Karpas-422 (cell line): ENCODE measurements around the gene KIAA1614. TPM values are rescaled to one million over a fixed set of nuclear protein-coding genes. Genes with fewer than 3 reads are reported as not detected.

Experiments used
- DNase-seq: peaks from one replicate; pipeline ENCODE4 v3.0.0-alpha.2; 2015
- H2AFZ ChIP-seq: fragments of 200-600 bp; sonication (generic); 2 replicates; pipeline ENCODE4 v1.6.1; 2014; ENCODE audit warnings: antibody characterized with exemption, low read length, mixed read lengths
- H3K27ac ChIP-seq: fragments of 200-600 bp; sonication (generic); 2 replicates; pipeline ENCODE4 v1.5.1; 2014; ENCODE audit warnings: mild to moderate bottlenecking, low read length, moderate library complexity
- H3K27me3 ChIP-seq: fragments of 200-600 bp; sonication (generic); 2 replicates; pipeline ENCODE4 v1.6.1; 2014; ENCODE audit warnings: low read length, mixed read lengths
- H3K36me3 ChIP-seq: fragments of 200-600 bp; sonication (generic); 2 replicates; pipeline ENCODE4 v1.6.1; 2014; ENCODE audit warnings: low read length, mixed read lengths; ENCODE audit not compliant: insufficient read depth
- H3K4me1 ChIP-seq: fragments of 200-600 bp; sonication (generic); 2 replicates; pipeline ENCODE4 v1.6.1; 2014; ENCODE audit warnings: mild to moderate bottlenecking, low read length, mixed read lengths
- H3K4me2 ChIP-seq: fragments of 200-600 bp; sonication (generic); 2 replicates; pipeline ENCODE4 v1.6.1; 2014; ENCODE audit warnings: low read length, low read depth, mild to moderate bottlenecking; ENCODE audit not compliant: poor library complexity, severe bottlenecking
- H3K4me3 ChIP-seq: fragments of 200-600 bp; sonication (generic); 2 replicates; pipeline ENCODE4 v1.5.1; 2014; ENCODE audit warnings: mild to moderate bottlenecking, antibody characterized with exemption, low read length, mixed read lengths
- H3K79me2 ChIP-seq: fragments of 200-600 bp; sonication (generic); 2 replicates; pipeline ENCODE4 v1.6.1; 2014; ENCODE audit warnings: mild to moderate bottlenecking, low read length, mixed read lengths
- H3K9ac ChIP-seq: fragments of 200-600 bp; sonication (generic); 2 replicates; pipeline ENCODE4 v1.6.0; 2014; ENCODE audit warnings: low read length
- H3K9me2 ChIP-seq: fragments of 200-600 bp; sonication (generic), shearing (Covaris generic); replicated peaks from 2 replicates; pipeline ENCODE4 v1.6.0; 2014; ENCODE audit warnings: mild to moderate bottlenecking, low read length, moderate library complexity; ENCODE audit not compliant: insufficient read depth
- H3K9me3 ChIP-seq: fragments of 300-700, 200-600 bp; sonication (generic); 2 replicates; pipeline ENCODE4 v1.6.1; 2014; ENCODE audit warnings: low read length, mixed read lengths
- H4K20me1 ChIP-seq: fragments of 200-600 bp; sonication (generic); 2 replicates; pipeline ENCODE4 v1.6.1; 2014; ENCODE audit warnings: mild to moderate bottlenecking, antibody characterized with exemption, low read length, low read depth; ENCODE audit not compliant: insufficient read depth
- total RNA-seq: library from RNA; depleted of rRNA; stranded (reverse); fragments of >200 nt; shearing (Covaris generic); gene quantifications from 2 replicates; pipeline ENCODE4 v1.2.3, GENCODE V29; 2014; ENCODE audit warnings: low replicate concordance

Gene KIAA1614
- total RNA-seq, 1 experiment from 2014 or later: not detected

GRCh38 chr1:180932378-180932777 is 19.7 kb downstream of the KIAA1614 start:
- Histone ChIP-seq H3K4me1 (peaks cover 16% of the 10 kb centered on the region), H3K27ac (no peak overlapping the region), H4K20me1 (0 out of 2 replicates have a peak, but pooled peaks cover 4% of the 10 kb centered on the region), H3K4me3 (no peak overlapping the region), H3K9me2 (no peaks in the 10 kb centered on the region), H3K79me2 (no peaks in the 10 kb centered on the region), H2AFZ (no peak overlapping the region), H3K4me2 (no peak overlapping the region), H3K9ac (no peak overlapping the region), H3K9me3 (no peaks in the 10 kb centered on the region), H3K27me3 (no peaks in the 10 kb centered on the region), H3K36me3 (no peaks in the 10 kb centered on the region)
- no peak for DNase-seq

GRCh38 chr1:180933141-180933540 is 20.4 kb downstream of the KIAA1614 start:
- Histone ChIP-seq H3K79me2 (no peaks in the 10 kb centered on the region), H2AFZ (no peak overlapping the region), H4K20me1 (peaks cover 6% of the 10 kb centered on the region; the same call in 1 of the 2 replicates), H3K9me2 (no peaks in the 10 kb centered on the region), H3K9ac (no peak overlapping the region), H3K27ac (no peak overlapping the region), H3K36me3 (no peaks in the 10 kb centered on the region), H3K4me1 (peaks cover 16% of the 10 kb centered on the region), H3K27me3 (no peaks in the 10 kb centered on the region), H3K4me3 (no peak overlapping the region), H3K4me2 (no peak overlapping the region), H3K9me3 (no peaks in the 10 kb centered on the region)
- DNase-seq: no peak

- no peak overlapping the region for H3K9ac ChIP-seq
- peaks cover 6% of the 10 kb centered on the region; the same call in 1 of the 2 replicates for H4K20me1 ChIP-seq
- H3K9me3 ChIP-seq: no peaks in the 10 kb centered on the region
- no peaks in the 10 kb centered on the region for H3K36me3 ChIP-seq
- no peak overlapping the region for H3K4me2 ChIP-seq
- H2AFZ ChIP-seq: no peak overlapping the region
- no peak for DNase-seq
- no peaks in the 10 kb centered on the region for H3K9me2 ChIP-seq
- H3K79me2 ChIP-seq: no peaks in the 10 kb centered on the region
- peaks cover 7% of the 10 kb centered on the region for H3K4me1 ChIP-seq
- H3K4me3 ChIP-seq: no peak overlapping the region
- H3K27ac ChIP-seq: no peak overlapping the region
- H3K27me3 ChIP-seq: no peaks in the 10 kb centered on the region
These were observed 21.9 kb downstream of the KIAA1614 start for GRCh38 chr1:180934563-180934962.

GRCh38 chr1:180935326-180936109 is 22.8 kb downstream of the KIAA1614 start:
- Histone ChIP-seq H3K4me3 (no peak overlapping the region), H3K36me3 (no peaks in the 10 kb centered on the region), H4K20me1 (peaks cover 6% of the 10 kb centered on the region; the same call in 1 of the 2 replicates), H3K9ac (no peak overlapping the region), H3K27me3 (no peaks in the 10 kb centered on the region), H3K27ac (no peak overlapping the region), H3K9me2 (no peaks in the 10 kb centered on the region), H2AFZ (no peak overlapping the region), H3K79me2 (no peaks in the 10 kb centered on the region), H3K4me2 (no peak overlapping the region), H3K9me3 (no peaks in the 10 kb centered on the region), H3K4me1 (peaks cover 7% of the 10 kb centered on the region)
- DNase-seq: peak; percentile 50

GRCh38 chr1:180936110-180937011 is 23.7 kb downstream of the KIAA1614 start:
- H3K27ac ChIP-seq: no peak overlapping the region
- H3K9ac ChIP-seq: no peak overlapping the region
- H3K4me3 ChIP-seq: no peak overlapping the region
- peaks cover 6% of the 10 kb centered on the region; the same call in 1 of the 2 replicates for H4K20me1 ChIP-seq
- no peaks in the 10 kb centered on the region for H3K79me2 ChIP-seq
- no peaks in the 10 kb centered on the region for H3K27me3 ChIP-seq
- H3K9me3 ChIP-seq: no peaks in the 10 kb centered on the region
- H3K36me3 ChIP-seq: no peaks in the 10 kb centered on the region
- no peak overlapping the region for H3K4me2 ChIP-seq
- H3K4me1 ChIP-seq: peaks cover 7% of the 10 kb centered on the region
- H2AFZ ChIP-seq: no peak overlapping the region
- H3K9me2 ChIP-seq: no peaks in the 10 kb centered on the region
- DNase-seq: no peak

- H3K4me1 ChIP-seq: peaks cover 7% of the 10 kb centered on the region
- H3K4me2 ChIP-seq: no peak overlapping the region
- H3K4me3 ChIP-seq: no peak overlapping the region
- H3K9me3 ChIP-seq: no peaks in the 10 kb centered on the region
- no peak overlapping the region for H3K27ac ChIP-seq
- H3K9ac ChIP-seq: no peak overlapping the region
- H3K27me3 ChIP-seq: no peaks in the 10 kb centered on the region
- H4K20me1 ChIP-seq: peaks cover 6% of the 10 kb centered on the region; the same call in 1 of the 2 replicates
- no peaks in the 10 kb centered on the region for H3K79me2 ChIP-seq
- H3K36me3 ChIP-seq: no peaks in the 10 kb centered on the region
- H3K9me2 ChIP-seq: no peaks in the 10 kb centered on the region
- DNase-seq: no peak
- no peak overlapping the region for H2AFZ ChIP-seq
These were observed 24.3 kb downstream of the KIAA1614 start for GRCh38 chr1:180937012-180937372.

GRCh38 chr1:180937624-180938225 is 25.0 kb downstream of the KIAA1614 start:
- H3K79me2 ChIP-seq: no peaks in the 10 kb centered on the region
- H3K4me1 ChIP-seq: peaks cover 7% of the 10 kb centered on the region
- no peak overlapping the region for H3K4me3 ChIP-seq
- peaks cover 6% of the 10 kb centered on the region; the same call in 1 of the 2 replicates for H4K20me1 ChIP-seq
- no peak overlapping the region for H2AFZ ChIP-seq
- H3K36me3 ChIP-seq: no peaks in the 10 kb centered on the region
- H3K9ac ChIP-seq: no peak overlapping the region
- no peaks in the 10 kb centered on the region for H3K9me2 ChIP-seq
- DNase-seq: no peak
- H3K27me3 ChIP-seq: no peaks in the 10 kb centered on the region
- no peak overlapping the region for H3K27ac ChIP-seq
- no peak overlapping the region for H3K4me2 ChIP-seq
- H3K9me3 ChIP-seq: no peaks in the 10 kb centered on the region
